ENCODE data around the gene VPS33A.
"Not testable (repeated sequence)": the region's sequence is repeated elsewhere in the genome, so short reads cannot be mapped to it uniquely, and the experiment has no call there.

The VPS33A gene

DNA sequence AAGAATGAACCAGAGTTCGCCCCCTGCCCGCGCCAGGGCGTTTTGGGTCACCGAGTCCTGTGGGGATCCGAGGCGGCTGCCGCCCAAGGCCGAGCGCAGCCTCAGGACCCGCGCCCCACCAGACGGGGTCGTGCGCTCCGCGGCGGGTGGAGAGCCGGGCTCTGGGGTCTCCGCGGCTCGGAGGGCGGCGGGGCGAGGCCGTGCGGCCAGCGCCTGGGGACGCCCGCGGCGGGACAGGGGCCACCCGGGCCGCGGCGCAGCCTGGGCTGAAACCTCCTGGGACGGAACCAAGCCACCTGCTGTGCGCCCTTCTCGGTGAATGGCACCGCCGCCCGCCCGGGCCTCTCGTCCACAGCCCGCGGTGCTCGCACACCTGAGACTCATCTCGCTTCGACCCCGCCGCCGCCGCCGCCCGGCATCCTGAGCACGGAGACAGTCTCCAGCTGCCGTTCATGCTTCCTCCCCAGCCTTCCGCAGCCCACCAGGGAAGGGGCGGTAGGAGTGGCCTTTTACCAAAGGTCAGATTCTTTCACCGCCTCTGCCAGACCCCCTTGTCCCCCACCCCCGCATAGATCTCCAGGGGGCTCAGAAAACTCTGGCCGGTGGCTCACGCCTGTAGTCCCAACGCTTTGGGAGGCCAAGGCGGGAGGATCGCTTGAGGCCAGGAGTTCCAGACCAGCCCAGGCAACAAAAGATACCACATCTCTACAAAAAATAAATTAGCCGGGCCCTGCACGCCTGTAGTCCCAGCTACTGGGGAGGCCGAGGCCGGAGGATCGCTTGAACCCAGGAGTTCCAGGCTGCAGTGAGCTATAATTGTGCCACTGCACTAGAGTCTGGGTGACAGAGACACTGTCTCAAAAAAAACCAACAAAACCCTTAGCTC is 61.9 kb downstream of the VPS33A start:
- no peak for DNase-seq (ENCODE audit: low read depth in 2 of 2)

- DNase-seq (ENCODE audit: low read depth in 2 of 2), result peak; percentile 38 to 58
Measured at GRCh38 chr12:122203301-122204166, 62.8 kb downstream of the VPS33A start, which contains the start of gene B3GNT4. TSS of gene B3GNT4 (plus strand) at chr12:122203709. CDS start at chr12:122204619, 910 bp downstream.

GRCh38 chr12:122202811-122203210 is 63.5 kb downstream of the VPS33A start:
- DNase-seq (ENCODE audit: low read depth in 2 of 2), result not testable (repeated sequence)

DNA sequence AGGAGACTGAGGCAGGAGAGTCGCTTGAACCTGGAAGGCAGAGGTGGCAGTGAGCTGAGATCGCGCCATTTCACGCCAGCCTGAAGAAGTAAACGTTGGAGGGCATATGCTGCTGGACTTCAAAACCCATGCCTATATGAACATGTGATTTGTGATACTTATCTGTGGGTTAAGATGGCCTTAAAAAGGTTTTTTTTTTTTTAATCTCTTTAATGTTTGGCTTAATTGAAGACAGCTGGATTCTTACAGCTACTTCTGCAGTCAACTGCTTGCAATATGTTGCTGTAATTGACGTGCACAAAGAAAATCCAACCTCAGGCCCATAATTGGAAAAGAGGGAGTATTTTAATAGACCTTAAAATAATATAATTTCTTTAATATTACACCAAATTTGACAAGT is 64.3 kb downstream of the VPS33A start:
- no peak for DNase-seq (ENCODE audit: low read depth in 2 of 2)

DNA sequence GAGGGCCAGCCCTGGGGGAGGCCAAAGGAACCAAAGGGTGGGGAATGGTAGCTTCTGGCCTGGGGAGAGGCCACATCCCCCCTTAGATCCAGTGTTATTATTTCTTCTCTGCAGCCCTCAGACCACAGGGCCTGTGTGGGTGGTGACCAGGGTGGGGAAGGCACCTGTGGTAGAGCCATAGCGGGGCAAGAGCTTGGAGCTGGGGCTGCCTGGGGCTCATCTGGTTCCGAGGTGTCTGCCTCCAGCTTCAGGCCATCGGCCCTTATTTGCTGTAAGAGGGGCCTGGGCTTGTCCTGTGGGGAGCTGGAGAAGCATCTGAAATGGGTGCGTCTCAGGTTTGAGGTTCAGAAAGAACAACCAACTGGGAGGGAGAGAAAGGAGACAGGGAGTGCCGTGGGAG is 64.9 kb downstream of the VPS33A start:
- DNase-seq (ENCODE audit: low read depth in 2 of 2), result no peak

DNA sequence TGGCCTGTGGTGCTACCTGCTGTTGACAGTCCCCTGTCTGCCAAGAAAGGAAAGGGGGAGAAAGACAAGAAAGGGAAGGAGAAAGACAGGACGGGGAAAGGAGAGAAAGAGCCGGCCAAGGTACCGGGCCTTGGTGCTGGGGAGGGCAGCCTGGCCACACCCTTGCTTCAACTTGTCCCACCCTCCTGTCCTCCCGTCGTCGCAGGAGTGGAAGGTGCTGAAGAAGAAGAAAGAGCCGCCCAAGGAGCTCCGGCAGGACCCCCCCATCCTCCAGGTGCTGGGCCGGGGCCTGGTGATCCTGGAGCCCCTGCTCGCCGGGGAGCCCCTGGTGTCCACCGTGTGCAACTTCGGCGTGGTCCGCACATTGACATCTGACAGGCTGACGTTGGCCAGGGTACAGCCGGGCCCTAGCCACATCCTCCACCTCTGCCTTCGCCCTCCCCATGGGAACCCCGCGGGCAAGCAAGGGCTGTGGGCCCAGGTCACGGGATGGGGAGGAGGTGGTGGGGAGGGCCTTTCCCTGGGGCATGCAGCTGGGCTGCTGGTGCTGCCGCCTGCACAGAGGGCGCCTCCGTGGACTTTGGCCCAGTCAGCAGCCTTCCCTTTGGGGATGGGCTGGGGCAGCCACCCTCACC is 65.6 kb downstream of the VPS33A start:
- DNase-seq (ENCODE audit: low read depth in 2 of 2), result no peak

- no peak for DNase-seq (ENCODE audit: low read depth in 2 of 2)
Measured at GRCh38 chr12:122199484-122200355, 66.6 kb downstream of the VPS33A start.

DNA sequence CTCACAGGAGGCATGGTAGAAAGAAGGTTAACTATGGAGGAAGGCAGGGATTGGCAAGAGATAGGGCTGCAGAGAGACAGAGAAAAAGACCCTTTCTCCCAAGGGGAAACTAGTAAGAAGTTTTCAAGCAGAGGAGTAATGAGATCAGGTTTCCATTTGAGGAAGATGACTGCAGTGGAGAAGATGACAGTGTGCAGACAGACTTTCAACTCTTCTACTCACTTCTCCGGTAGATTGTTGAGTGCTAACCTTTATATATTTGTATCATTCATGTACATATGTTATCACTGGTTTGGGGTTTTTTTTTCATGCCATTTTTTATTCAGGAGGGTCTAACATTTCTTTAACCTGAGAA is 68.7 kb downstream of the VPS33A start:
- DNase-seq (ENCODE audit: low read depth in 2 of 2), result no peak

- no peak for DNase-seq (ENCODE audit: low read depth in 2 of 2)
Measured at GRCh38 chr12:122195405-122195804, 70.9 kb downstream of the VPS33A start.

DNA sequence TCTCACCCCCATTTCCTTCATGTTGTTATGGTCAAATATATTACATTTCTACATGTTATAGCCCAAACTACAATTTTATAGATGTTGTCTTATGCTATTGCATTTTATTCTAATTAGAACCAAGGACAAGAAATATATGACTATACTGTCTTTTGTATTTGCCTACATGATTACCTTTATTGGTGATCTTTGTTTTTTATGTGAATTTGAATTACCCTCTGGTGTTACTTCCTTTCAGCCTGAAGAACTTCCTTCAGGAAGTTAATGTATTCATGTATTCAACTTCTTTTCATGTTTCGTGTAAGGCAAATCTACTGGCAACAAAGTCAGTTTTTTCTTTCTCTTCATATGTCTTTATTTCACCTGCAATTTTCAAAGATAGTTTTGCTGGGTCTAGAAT is 71.5 kb downstream of the VPS33A start:
- no peak for DNase-seq (ENCODE audit: low read depth in 2 of 2)

GRCh38 chr12:122192441-122192840 is 73.9 kb downstream of the VPS33A start:
- DNase-seq (ENCODE audit: low read depth in 2 of 2), result no peak

DNA sequence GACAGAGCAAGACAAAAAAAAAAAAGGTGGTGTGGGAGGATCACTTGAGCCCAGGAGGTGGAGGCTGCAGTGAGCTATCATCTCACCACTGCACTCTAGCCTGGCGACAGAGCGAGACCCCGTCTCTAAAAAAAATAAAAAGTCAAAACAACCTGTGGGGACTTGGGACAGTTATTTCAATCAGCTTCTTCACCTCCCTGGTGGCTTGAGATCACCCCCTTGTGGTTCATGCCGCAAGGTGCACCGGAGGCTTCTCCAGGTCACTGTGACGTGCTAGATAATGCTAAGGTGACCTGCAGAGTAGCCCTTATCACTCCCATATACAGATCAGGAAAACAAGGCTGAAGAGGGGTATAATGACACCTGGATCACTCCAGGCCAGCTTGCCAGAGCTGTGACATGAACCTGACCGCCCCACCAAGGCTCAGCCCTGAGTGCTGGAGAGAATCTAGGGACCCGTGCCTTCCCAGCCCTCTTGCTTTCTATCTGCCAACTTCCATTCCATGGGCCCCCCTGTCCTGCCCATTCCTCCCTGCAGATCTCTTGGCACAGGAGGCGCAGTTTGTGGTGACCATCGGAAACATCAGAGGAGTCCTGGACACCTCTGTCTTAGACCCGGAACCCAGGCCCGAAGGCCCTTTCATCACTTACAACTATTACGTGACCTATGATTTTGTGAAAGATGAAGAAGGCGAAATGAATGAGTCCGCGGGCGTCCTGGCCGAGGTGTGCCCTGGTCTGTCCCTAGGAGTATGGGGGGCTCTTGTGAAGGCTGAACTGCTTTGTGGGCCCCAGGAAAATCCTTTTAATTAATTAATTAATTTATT is 75.2 kb downstream of the VPS33A start:
- DNase-seq (ENCODE audit: low read depth in 2 of 2), result peak; percentile 58 to 72

GRCh38 chr12:122189626-122190475 is 76.4 kb downstream of the VPS33A start:
- DNase-seq (ENCODE audit: low read depth in 2 of 2), result no peak

DNA sequence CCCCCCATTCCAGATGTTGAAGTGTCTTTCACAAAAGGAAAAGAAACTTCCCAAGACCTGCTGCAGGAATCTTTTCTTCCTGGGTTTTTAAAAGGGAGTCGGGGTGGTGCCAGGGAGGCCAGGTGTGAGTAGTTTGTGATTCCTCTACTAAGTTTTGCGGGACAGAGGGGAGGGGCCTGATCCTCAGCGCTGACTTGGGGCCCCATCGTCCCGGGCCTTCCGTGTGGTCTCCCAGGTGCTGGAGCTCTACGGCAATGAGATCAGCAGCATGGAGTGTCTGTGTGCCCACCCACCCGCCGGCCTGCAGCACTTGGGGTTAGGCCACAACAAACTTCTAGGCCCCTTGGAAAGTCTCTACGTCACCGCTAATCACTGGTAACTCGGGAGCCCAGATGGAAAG is 78.8 kb downstream of the VPS33A start:
- no peak for DNase-seq (ENCODE audit: low read depth in 2 of 2)

- no peak for DNase-seq (ENCODE audit: low read depth in 2 of 2)
Measured at GRCh38 chr12:122185494-122186082, 80.7 kb downstream of the VPS33A start.

- DNase-seq (ENCODE audit: low read depth in 2 of 2), result no peak
Measured at GRCh38 chr12:122185079-122185478, 81.2 kb downstream of the VPS33A start.

- DNase-seq (ENCODE audit: low read depth in 2 of 2), result no peak
Measured at GRCh38 chr12:122184517-122184916, 81.8 kb downstream of the VPS33A start.

DNA sequence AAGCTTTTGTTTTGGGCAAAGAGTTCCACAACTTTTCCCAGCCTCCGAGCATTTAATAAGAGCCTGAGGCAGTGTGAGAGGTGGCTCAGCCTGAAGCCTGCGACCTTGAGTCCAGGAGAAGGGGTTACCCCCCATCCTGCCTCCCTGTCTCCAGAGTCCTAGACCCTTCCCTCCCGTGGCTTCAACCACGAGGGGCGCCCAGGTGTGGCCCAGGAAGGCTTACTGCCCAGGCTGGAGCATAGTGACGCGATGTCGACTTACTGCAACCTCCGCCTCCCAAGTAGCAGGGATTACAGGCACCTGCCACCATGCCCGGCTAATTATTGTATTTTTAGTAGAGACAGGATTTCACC is 82.7 kb downstream of the VPS33A start:
- DNase-seq (ENCODE audit: low read depth in 2 of 2), result no peak

Measured in stimulated activated CD8-positive, alpha-beta memory T cell treated with anti-CD3 and anti-CD28 coated beads, Interleukin-2, amount 100 ng/mL, for 48 hours (primary cell).